ENCODE data around the gene SAMSN1. TPM values are rescaled to one million over a fixed set of nuclear protein-coding genes. Genes with fewer than 3 reads are reported as not detected.

The SAMSN1 gene
- total RNA-seq, 2 experiments from 2014 or later: 2.8 TPM; not detected in 1

GRCh38 chr21:14536929-14537328 is 9.2 kb downstream of the SAMSN1 start:
- TF ChIP-seq CTCF (conservative IDR thresholded peaks at IDR 0.05; ENCODE audit: low read length): no peak
- TF ChIP-seq EZH2phosphoT487 (IDR thresholded peaks at IDR 0.05; ENCODE audit: borderline replicate concordance, low read depth, low read length): no peak
- Histone ChIP-seq H3K9me2 (ENCODE audit: insufficient read depth, low read length) (no peaks in the 10 kb centered on the region), H3K79me2 (ENCODE audit: insufficient read depth, low read depth, low read length) (no peaks in the 10 kb centered on the region), H2AFZ (ENCODE audit: low read length) (no peak overlapping the region), H3K4me1 (ENCODE audit: insufficient read depth, low read length, poor library complexity, severe bottlenecking) (no peaks in the 10 kb centered on the region), H3K27ac (ENCODE audit: low read depth, low read length, poor library complexity, severe bottlenecking) (no peak overlapping the region), H3K4me3 (ENCODE audit: low read depth, low read length, poor library complexity, severe bottlenecking) (no peak overlapping the region), H4K20me1 (ENCODE audit: insufficient read depth, low read length) (no peaks in the 10 kb centered on the region), H3K9me3 (ENCODE audit: low read length) (no peaks in the 10 kb centered on the region), H3K4me2 (ENCODE audit: low read length) (no peak overlapping the region), H3K36me3 (ENCODE audit: insufficient read depth, low read length) (no peaks in the 10 kb centered on the region)
- BruUV-seq (replicated peaks): no TSS peak
- intact Hi-C loops (cut with micrococcal nuclease; ENCODE audit: unreplicated experiment): no loop called here
- ChIA-PET CTCF (ENCODE audit: unreplicated experiment) (no interaction called here), POLR2A (interaction anchor here (0.6 to 5.4 kb wide), 4 partner anchors 11 to 155 kb away, joined by 3 to 35 read pairs (median 4); no protein-coding TSS in a partner anchor)
- no peak for DNase-seq (ENCODE audit: low spot score)

- Histone ChIP-seq H3K4me2 (ENCODE audit: low read length) (no peak overlapping the region), H3K9me3 (ENCODE audit: low read length) (no peaks in the 10 kb centered on the region), H3K27ac (ENCODE audit: low read depth, low read length, poor library complexity, severe bottlenecking) (no peak overlapping the region), H2AFZ (ENCODE audit: low read length) (no peak overlapping the region), H3K9me2 (ENCODE audit: insufficient read depth, low read length) (no peaks in the 10 kb centered on the region), H3K4me3 (ENCODE audit: low read depth, low read length, poor library complexity, severe bottlenecking) (no peak overlapping the region), H3K79me2 (ENCODE audit: insufficient read depth, low read depth, low read length) (no peaks in the 10 kb centered on the region), H3K36me3 (ENCODE audit: insufficient read depth, low read length) (no peaks in the 10 kb centered on the region), H3K4me1 (ENCODE audit: insufficient read depth, low read length, poor library complexity, severe bottlenecking) (no peaks in the 10 kb centered on the region), H4K20me1 (ENCODE audit: insufficient read depth, low read length) (no peaks in the 10 kb centered on the region)
- intact Hi-C loops (cut with micrococcal nuclease; ENCODE audit: unreplicated experiment): no loop called here
- ChIA-PET CTCF (ENCODE audit: unreplicated experiment) (no interaction called here), POLR2A (interaction anchor here (0.6 to 5.4 kb wide), 6 partner anchors 10 to 79 kb away, joined by 3 to 35 read pairs (median 5); no protein-coding TSS in a partner anchor)
- BruUV-seq (replicated peaks): no TSS peak
- no peak for DNase-seq (ENCODE audit: low spot score)
- TF ChIP-seq EZH2phosphoT487 (IDR thresholded peaks at IDR 0.05; ENCODE audit: borderline replicate concordance, low read depth, low read length) (no peak), CTCF (conservative IDR thresholded peaks at IDR 0.05; ENCODE audit: low read length) (no peak)
Measured at GRCh38 chr21:14535702-14536101, 10.4 kb downstream of the SAMSN1 start.

GRCh38 chr21:14533499-14534428 is 12.4 kb downstream of the SAMSN1 start:
- Histone ChIP-seq H3K36me3 (ENCODE audit: insufficient read depth, low read length) (no peaks in the 10 kb centered on the region), H3K4me3 (ENCODE audit: low read depth, low read length, poor library complexity, severe bottlenecking) (no peak overlapping the region), H3K79me2 (ENCODE audit: insufficient read depth, low read depth, low read length) (no peaks in the 10 kb centered on the region), H3K27ac (ENCODE audit: low read depth, low read length, poor library complexity, severe bottlenecking) (no peak overlapping the region), H3K9me3 (ENCODE audit: low read length) (no peaks in the 10 kb centered on the region), H3K4me1 (ENCODE audit: insufficient read depth, low read length, poor library complexity, severe bottlenecking) (no peaks in the 10 kb centered on the region), H4K20me1 (ENCODE audit: insufficient read depth, low read length) (no peaks in the 10 kb centered on the region), H2AFZ (ENCODE audit: low read length) (no peak overlapping the region), H3K9me2 (ENCODE audit: insufficient read depth, low read length) (no peaks in the 10 kb centered on the region), H3K4me2 (ENCODE audit: low read length) (no peak overlapping the region)
- ChIA-PET CTCF (ENCODE audit: unreplicated experiment) (no interaction called here), POLR2A (interaction anchor here (0.6 to 2.0 kb wide), 9 partner anchors 8 to 962 kb away, joined by 3 to 11 read pairs (median 3); no protein-coding TSS in a partner anchor)
- intact Hi-C loops (cut with micrococcal nuclease; ENCODE audit: unreplicated experiment): no loop called here
- TF ChIP-seq EZH2phosphoT487 (IDR thresholded peaks at IDR 0.05; ENCODE audit: borderline replicate concordance, low read depth, low read length) (no peak), CTCF (conservative IDR thresholded peaks at IDR 0.05; ENCODE audit: low read length) (no peak)
- no TSS peak for BruUV-seq (replicated peaks)
- no peak for DNase-seq (ENCODE audit: low spot score)

Measured in OCI-LY7 (cell line).